ENCODE measurements around the gene GPATCH8.

The GPATCH8 gene

DNA sequence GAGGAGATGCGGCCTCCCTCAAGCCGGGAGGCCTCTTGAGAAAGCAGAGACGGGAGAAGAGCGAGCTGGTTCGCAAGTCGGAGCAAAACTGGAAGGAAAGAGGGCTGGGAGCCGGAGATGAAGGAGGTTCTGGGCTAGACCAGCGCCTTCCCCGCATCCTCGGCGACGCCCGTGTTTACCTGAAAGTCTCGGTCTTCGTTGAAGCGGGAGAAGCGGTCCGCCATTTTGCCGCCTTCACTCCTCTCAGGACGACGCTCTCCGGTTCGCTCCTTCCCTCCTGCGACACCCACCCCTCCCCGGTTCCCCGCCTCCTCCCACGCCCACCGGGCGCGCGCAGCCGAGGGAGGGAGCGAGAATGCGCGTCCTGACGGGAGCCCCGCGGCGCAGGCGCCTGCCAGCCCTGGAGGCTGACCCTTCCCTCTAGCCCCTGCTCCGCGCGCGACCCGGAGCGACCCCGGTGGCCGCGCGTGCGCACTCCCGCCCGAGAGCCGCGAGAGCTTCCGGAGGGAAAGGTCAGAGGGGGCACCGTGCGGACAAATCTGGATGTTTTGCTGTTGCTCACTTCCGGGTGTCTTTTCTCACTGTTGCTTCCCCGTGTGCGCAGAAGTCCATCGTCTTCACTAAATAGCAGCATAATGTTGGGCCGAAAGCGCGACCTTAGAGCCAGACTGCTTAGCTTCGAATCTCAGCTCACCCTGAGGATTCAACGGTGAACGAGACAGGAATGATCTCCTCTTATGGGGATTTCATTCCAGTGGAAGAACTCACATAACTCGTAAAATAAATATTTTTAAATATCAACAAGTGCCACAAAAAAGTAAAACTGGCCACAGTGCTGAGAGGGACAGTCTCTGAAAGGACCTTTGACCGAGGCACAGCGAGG is at the start of gene GPATCH8:
GPATCH8 (minus strand) TSS at position 260 of the 883 bp plus-strand sequence; CDS start at position 224, 36 bp downstream.
- H3K4me3 Mint-ChIP-seq = peak within 1 kb of the TSS; percentile 97
- ATAC-seq (replicated peaks; ENCODE audit: extremely low read depth, poor library complexity, severe bottlenecking) (peak; percentile 91), DNase-seq (ENCODE audit: low spot score in 2 of 2) (peak; percentile 89 to 90)
- no peaks in the 10 kb centered on the region for H3K9me3 Mint-ChIP-seq
- H3K27ac Mint-ChIP-seq (ENCODE audit: low read depth) = peak within 1 kb of the TSS; percentile 95
- peaks cover 36% of the 10 kb centered on the region for H3K4me1 Mint-ChIP-seq
- H3K27me3 Mint-ChIP-seq = peaks cover 21% of the 10 kb centered on the region
- H3K36me3 Mint-ChIP-seq (ENCODE audit: insufficient read depth) = peaks cover 12% of the 10 kb centered on the region

DNA sequence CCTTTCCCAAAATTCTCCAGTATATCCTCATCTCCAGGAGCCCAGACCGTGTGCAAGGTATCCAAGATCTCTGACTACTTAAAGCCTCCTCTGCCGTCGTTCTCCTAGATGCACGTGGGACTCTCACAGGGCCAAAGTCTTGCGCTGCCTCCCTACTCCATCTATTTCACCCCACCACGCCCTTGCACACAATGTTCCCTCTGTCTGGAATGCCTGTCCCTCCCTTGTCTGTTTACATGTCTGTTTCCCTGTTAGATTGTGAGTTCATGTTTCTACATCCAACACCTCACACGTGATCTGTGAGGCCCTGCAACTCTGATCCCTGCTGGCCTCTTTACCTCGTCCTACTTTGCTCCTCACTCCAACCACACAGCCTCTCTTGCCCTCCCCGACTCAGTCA is 49.2 kb upstream of the GPATCH8 start:
- Mint-ChIP-seq H3K36me3 (ENCODE audit: insufficient read depth) (peaks cover 4% of the 10 kb centered on the region), H3K4me3 (no peak overlapping the region), H3K9me3 (no peaks in the 10 kb centered on the region), H3K4me1 (peaks cover 15% of the 10 kb centered on the region), H3K27ac (ENCODE audit: low read depth) (no peak overlapping the region), H3K27me3 (peaks cover 65% of the 10 kb centered on the region)
- DNase-seq (ENCODE audit: low spot score in 2 of 2) (no peak), ATAC-seq (replicated peaks; ENCODE audit: extremely low read depth, poor library complexity, severe bottlenecking) (no peak)

- Mint-ChIP-seq H3K9me3 (no peaks in the 10 kb centered on the region), H3K4me3 (no peak overlapping the region), H3K27ac (ENCODE audit: low read depth) (no peak overlapping the region), H3K36me3 (ENCODE audit: insufficient read depth) (no peaks in the 10 kb centered on the region), H3K4me1 (no peaks in the 10 kb centered on the region), H3K27me3 (peaks cover 70% of the 10 kb centered on the region)
- DNase-seq (ENCODE audit: low spot score in 2 of 2) (no peak), ATAC-seq (replicated peaks; ENCODE audit: extremely low read depth, poor library complexity, severe bottlenecking) (no peak)
Observed at GRCh38 chr17:44549686-44550085, 46.5 kb upstream of the GPATCH8 start.

- no peaks in the 10 kb centered on the region for H3K4me1 Mint-ChIP-seq
- DNase-seq (ENCODE audit: low spot score in 2 of 2) = no peak
- ATAC-seq (replicated peaks; ENCODE audit: extremely low read depth, poor library complexity, severe bottlenecking) = no peak
- H3K36me3 Mint-ChIP-seq (ENCODE audit: insufficient read depth) = no peaks in the 10 kb centered on the region
- H3K9me3 Mint-ChIP-seq = no peaks in the 10 kb centered on the region
- no peak overlapping the region for H3K4me3 Mint-ChIP-seq
- H3K27me3 Mint-ChIP-seq = peaks cover 80% of the 10 kb centered on the region
- H3K27ac Mint-ChIP-seq (ENCODE audit: low read depth) = no peak overlapping the region
Observed at GRCh38 chr17:44548376-44549230, 45.4 kb upstream of the GPATCH8 start.

DNA sequence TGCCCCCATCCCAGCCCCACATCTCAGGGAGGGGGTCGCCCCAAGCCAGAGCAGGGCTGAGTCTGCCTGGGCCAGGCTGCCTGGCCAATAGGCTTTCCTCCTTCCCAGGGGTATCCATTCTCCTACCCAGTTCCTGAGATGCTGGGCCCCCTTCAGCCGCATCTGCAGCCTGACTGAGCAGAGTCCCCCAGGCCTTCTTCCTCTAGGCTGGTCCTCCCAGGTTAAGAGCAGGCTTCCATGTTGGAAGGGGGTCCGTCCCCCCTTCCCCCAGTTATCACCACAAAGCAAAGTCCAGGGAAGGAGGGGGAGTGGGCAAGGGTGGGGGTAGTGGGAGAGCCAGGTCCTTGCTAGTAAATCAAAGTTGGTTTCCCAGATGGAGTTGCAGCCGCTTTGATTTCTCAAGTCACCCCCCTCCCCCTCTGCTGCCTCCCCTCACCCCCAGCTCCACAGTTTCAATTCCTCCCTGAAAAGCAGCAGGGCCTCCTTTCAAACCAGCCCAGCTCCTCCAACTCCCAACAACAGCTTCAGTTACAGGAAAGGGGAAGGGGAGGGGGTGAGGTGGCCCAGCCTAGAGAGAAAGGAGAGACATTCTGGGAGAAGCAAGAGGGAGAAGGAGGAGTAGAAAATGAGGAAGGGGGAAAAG is 44.5 kb upstream of the GPATCH8 start:
- Mint-ChIP-seq H3K9me3 (no peaks in the 10 kb centered on the region), H3K4me3 (no peak overlapping the region), H3K27me3 (peaks cover 86% of the 10 kb centered on the region), H3K36me3 (ENCODE audit: insufficient read depth) (no peaks in the 10 kb centered on the region), H3K4me1 (no peaks in the 10 kb centered on the region), H3K27ac (ENCODE audit: low read depth) (no peak overlapping the region)
- ATAC-seq (replicated peaks; ENCODE audit: extremely low read depth, poor library complexity, severe bottlenecking) (no peak), DNase-seq (ENCODE audit: low spot score in 2 of 2) (no peak)

- DNase-seq (ENCODE audit: low spot score in 2 of 2) (no peak), ATAC-seq (replicated peaks; ENCODE audit: extremely low read depth, poor library complexity, severe bottlenecking) (no peak)
- H3K9me3 Mint-ChIP-seq = no peaks in the 10 kb centered on the region
- H3K36me3 Mint-ChIP-seq (ENCODE audit: insufficient read depth) = no peaks in the 10 kb centered on the region
- no peak overlapping the region for H3K27ac Mint-ChIP-seq (ENCODE audit: low read depth)
- peaks cover 86% of the 10 kb centered on the region for H3K27me3 Mint-ChIP-seq
- no peaks in the 10 kb centered on the region for H3K4me1 Mint-ChIP-seq
- H3K4me3 Mint-ChIP-seq = no peak overlapping the region
Observed at GRCh38 chr17:44546671-44547606, 43.7 kb upstream of the GPATCH8 start.

DNA sequence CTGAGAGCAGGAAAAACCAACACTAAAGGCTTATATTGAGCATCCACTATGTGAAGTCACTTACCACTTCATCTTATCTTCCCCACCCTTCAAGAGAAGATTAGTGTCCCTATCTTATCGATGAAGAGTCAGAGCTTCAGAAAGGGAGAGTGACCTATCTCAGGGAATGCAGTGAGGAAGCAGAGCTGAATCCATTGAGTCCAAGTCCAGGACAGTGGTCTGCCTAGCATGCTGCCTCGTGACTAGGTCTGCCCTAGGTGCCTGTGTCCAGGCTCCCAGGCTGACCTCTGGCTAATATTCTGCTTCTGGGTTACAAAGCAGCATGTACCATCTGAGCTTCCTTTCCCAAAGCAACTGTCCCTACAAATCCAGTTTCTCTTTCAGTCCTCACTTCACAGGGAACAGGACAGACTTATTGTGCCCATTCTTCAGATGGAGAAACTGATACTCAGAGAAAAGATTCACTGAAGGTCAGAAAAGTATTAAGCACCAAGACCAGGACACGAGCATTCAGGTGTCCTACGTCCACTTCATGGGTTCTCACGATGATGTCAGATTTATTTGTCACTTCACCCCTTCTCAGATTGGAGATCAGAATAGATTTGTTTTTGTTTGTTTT is 40.8 kb upstream of the GPATCH8 start:
- H3K9me3 Mint-ChIP-seq = no peaks in the 10 kb centered on the region
- peaks cover 94% of the 10 kb centered on the region for H3K27me3 Mint-ChIP-seq
- ATAC-seq (replicated peaks; ENCODE audit: extremely low read depth, poor library complexity, severe bottlenecking) = no peak
- no peaks in the 10 kb centered on the region for H3K36me3 Mint-ChIP-seq (ENCODE audit: insufficient read depth)
- H3K27ac Mint-ChIP-seq (ENCODE audit: low read depth) = no peak overlapping the region
- no peak for DNase-seq (ENCODE audit: low spot score in 2 of 2)
- H3K4me1 Mint-ChIP-seq = no peaks in the 10 kb centered on the region
- H3K4me3 Mint-ChIP-seq = no peak overlapping the region

DNA sequence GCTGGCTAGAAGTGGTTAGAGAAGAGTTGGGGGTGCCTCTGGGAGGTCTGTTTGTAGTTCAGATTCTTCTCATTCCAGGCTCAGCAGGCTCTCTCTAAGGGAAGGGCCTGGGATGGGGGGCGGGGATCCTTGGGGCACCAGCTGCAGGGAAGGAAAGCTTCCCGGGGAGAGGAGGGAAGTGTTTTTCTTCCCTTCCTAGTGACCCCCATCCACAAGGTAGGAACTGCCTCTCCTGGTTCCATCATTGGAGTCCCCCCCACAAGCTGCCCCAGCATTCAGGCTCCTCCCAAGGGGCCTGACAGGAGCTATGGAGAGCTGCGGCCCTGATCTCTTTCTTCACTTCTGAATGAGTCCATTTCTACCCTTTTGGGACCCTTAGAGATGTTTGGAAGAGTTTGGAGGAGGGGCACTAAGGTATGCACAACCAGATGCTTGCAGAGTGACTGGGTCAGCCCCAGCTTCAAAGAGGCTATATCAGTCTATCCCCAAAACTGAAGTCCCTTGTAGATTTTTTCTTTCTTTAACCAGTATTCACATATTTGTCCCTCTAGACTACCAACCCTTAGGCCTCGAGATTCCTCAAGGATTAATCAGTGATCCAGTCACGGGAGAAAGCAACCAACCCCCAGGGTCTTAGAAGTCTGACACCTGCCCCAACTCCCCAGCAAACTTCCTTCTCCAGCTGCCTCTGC is 40.2 kb upstream of the GPATCH8 start:
- H3K4me1 Mint-ChIP-seq = no peaks in the 10 kb centered on the region
- no peak overlapping the region for H3K4me3 Mint-ChIP-seq
- DNase-seq (ENCODE audit: low spot score in 2 of 2) = no peak
- no peak for ATAC-seq (replicated peaks; ENCODE audit: extremely low read depth, poor library complexity, severe bottlenecking)
- H3K27ac Mint-ChIP-seq (ENCODE audit: low read depth) = no peak overlapping the region
- no peaks in the 10 kb centered on the region for H3K9me3 Mint-ChIP-seq
- no peaks in the 10 kb centered on the region for H3K36me3 Mint-ChIP-seq (ENCODE audit: insufficient read depth)
- peaks cover 94% of the 10 kb centered on the region for H3K27me3 Mint-ChIP-seq

DNA sequence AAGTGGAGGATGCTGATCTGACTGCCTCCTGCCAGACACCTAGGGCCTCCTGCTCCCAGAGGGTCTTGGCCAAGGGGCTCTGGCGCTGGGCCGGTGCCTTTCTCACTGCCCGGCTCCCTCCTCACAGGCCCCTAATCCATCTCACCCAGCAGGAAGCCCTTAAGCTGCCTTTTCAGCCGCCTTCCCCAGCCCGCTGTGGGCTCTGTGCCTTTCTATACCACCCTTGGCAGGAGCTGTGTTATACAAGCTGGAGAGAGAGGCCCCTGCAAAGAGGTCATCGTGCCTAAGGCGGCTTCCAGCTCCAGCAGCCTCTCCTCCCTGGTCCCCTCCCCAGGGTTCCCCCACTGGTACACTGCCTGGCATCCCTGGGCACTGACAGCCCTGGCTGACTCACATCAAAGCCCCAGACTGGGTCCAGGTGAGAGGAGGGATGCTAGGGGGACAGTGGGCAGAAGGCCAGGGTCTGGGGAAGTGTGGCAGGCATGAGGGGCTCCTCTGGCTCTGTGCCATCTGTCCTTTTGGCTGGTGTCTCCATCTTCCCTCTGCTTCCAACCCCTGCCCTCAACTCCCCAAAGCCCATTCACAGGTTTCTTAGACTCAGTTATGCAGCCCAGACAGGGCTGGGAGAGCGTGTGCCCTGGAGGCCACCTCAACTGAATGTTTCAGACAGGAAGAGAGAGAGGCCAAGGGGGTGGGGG is 38.8 kb upstream of the GPATCH8 start:
- Mint-ChIP-seq H3K36me3 (ENCODE audit: insufficient read depth) (no peaks in the 10 kb centered on the region), H3K27ac (ENCODE audit: low read depth) (no peak overlapping the region), H3K9me3 (no peaks in the 10 kb centered on the region), H3K27me3 (peaks cover 81% of the 10 kb centered on the region), H3K4me1 (no peaks in the 10 kb centered on the region), H3K4me3 (no peak overlapping the region)
- no peak for DNase-seq (ENCODE audit: low spot score in 2 of 2)
- ATAC-seq (replicated peaks; ENCODE audit: extremely low read depth, poor library complexity, severe bottlenecking) = no peak

GRCh38 chr17:44540246-44541084 is 37.3 kb upstream of the GPATCH8 start:
- peaks cover 65% of the 10 kb centered on the region for H3K27me3 Mint-ChIP-seq
- no peaks in the 10 kb centered on the region for H3K4me1 Mint-ChIP-seq
- H3K27ac Mint-ChIP-seq (ENCODE audit: low read depth) = no peak overlapping the region
- no peaks in the 10 kb centered on the region for H3K9me3 Mint-ChIP-seq
- ATAC-seq (replicated peaks; ENCODE audit: extremely low read depth, poor library complexity, severe bottlenecking) (no peak), DNase-seq (ENCODE audit: low spot score in 2 of 2) (no peak)
- no peak overlapping the region for H3K4me3 Mint-ChIP-seq
- H3K36me3 Mint-ChIP-seq (ENCODE audit: insufficient read depth) = no peaks in the 10 kb centered on the region
